Thyroid gland (tissue), 4 donors: Measurements from ENCODE around the gene MAGEA9B. TPM values are rescaled to one million over a fixed set of nuclear protein-coding genes. Genes with fewer than 3 reads are reported as not detected.

ENCODE experiments used
- DNase-seq, 2 donors: peaks; one replicate each; pipeline ENCODE4 v3.0.0-alpha.2; 2019
- H3K27ac ChIP-seq, 3 donors: fragments of 200-600 bp; sonication (generic); 1 replicate in 2 of 3; 2 replicates in 1 of 3; pipeline ENCODE4 v1.5.1; 2016 to 2019; ENCODE audit warnings: mild to moderate bottlenecking in 1 of 3, moderate library complexity in 1 of 3
- H3K27me3 ChIP-seq: fragments of 200-600 bp; sonication (generic); one replicate; pipeline ENCODE4 v1.5.1; 2019
- H3K36me3 ChIP-seq, 2 donors: fragments of 200-600 bp; sonication (generic); one replicate each; pipeline ENCODE4 v1.5.1; 2016 to 2019
- H3K4me1 ChIP-seq, 2 donors: fragments of 200-600 bp; sonication (generic); one replicate each; pipeline ENCODE4 v1.5.1; 2017 to 2019
- H3K4me3 ChIP-seq, 3 donors: fragments of 200-600 bp; sonication (generic); replicated peaks in 1 of 3; 1 replicate in 2 of 3; 2 replicates in 1 of 3; pipeline ENCODE4 v1.5.1; 2016; ENCODE audit warnings: mild to moderate bottlenecking in 1 of 3
- H3K9me3 ChIP-seq: fragments of 200-600 bp; sonication (generic); one replicate; pipeline ENCODE4 v1.5.1; 2017
- POLR2A ChIP-seq, 2 donors: fragments of 450-650 bp; IDR thresholded peaks; one replicate each; pipeline ENCODE4 v1.6.1; 2017; ENCODE audit warnings: antibody characterized with exemption in 2 of 2, mild to moderate bottlenecking in 2 of 2, moderate library complexity in 1 of 2
- WGBS, 2 donors: methylation state at CpG; one replicate each; pipeline ENCODE4 v1.1.5; 2017; 5-methylcytosine and 5-hydroxymethylcytosine counted together
- intact Hi-C: fragments of 100-400 bp; cut with DNase I; formaldehyde crosslinking; loops from one replicate; pipeline ENCODE4 v1.15.1; 2023
- total RNA-seq, 4 donors: library from RNA; depleted of rRNA; stranded (reverse); fragments of >200 nt; gene quantifications; one replicate each; pipeline ENCODE4 v1.2.3, GENCODE V29; 2016
- TF ChIP-seq, protein P1 (sequence below), 6 experiments: fragments of 200-600 bp in 3 of 6; fragments of 450-650 bp in 3 of 6; sonication (generic) in 3 of 6; IDR thresholded peaks; one replicate each; pipeline ENCODE4 v1.5.1; 2016 to 2019; ENCODE audit warnings: antibody characterized with exemption in 6 of 6, mild to moderate bottlenecking in 2 of 6, inconsistent platforms in 1 of 6, moderate library complexity in 1 of 6

The MAGEA9B gene
- total RNA-seq, 4 donors from 2014 or later: not detected

DNA sequence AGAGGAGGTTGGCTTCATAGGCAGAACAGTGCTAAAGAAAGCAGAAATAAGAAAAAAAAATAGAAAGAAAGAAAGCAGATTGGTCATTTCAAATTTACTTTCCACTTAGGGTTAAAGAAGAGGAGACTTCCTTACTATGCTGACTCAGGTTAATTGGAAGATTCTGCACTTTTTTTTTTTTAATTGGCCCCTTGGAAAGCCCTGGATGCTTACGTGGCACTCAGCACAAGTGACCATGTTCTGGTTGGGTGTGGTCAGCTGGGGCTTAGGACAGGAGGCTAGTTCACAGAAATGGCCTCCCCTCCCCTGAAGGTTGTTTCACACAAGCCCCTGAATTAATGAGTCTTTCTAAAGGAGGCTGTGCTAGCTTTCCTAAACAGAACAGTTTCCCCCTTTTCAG, 14.5 kb downstream of the MAGEA9B start:
- Histone ChIP-seq H3K4me1 (peaks cover 0 to 3% of the 10 kb centered on the region in 2 donors), H3K4me3 (no peak overlapping the region), H3K27me3 (no peaks in the 10 kb centered on the region), H3K27ac (no peak overlapping the region), H3K36me3 (no peaks in the 10 kb centered on the region), H3K9me3 (no peaks in the 10 kb centered on the region)
- intact Hi-C loops: no loop called here
- TF ChIP-seq POLR2A (IDR thresholded peaks at IDR 0.05): no peak
- TF ChIP-seq, protein P1, sequence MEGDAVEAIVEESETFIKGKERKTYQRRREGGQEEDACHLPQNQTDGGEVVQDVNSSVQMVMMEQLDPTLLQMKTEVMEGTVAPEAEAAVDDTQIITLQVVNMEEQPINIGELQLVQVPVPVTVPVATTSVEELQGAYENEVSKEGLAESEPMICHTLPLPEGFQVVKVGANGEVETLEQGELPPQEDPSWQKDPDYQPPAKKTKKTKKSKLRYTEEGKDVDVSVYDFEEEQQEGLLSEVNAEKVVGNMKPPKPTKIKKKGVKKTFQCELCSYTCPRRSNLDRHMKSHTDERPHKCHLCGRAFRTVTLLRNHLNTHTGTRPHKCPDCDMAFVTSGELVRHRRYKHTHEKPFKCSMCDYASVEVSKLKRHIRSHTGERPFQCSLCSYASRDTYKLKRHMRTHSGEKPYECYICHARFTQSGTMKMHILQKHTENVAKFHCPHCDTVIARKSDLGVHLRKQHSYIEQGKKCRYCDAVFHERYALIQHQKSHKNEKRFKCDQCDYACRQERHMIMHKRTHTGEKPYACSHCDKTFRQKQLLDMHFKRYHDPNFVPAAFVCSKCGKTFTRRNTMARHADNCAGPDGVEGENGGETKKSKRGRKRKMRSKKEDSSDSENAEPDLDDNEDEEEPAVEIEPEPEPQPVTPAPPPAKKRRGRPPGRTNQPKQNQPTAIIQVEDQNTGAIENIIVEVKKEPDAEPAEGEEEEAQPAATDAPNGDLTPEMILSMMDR (IDR thresholded peaks at IDR 0.05): no peak
- no peak for DNase-seq
- WGBS, 2 donors: 20 to 40% methylated on average over 1 of the region's 1 CpG

DNA sequence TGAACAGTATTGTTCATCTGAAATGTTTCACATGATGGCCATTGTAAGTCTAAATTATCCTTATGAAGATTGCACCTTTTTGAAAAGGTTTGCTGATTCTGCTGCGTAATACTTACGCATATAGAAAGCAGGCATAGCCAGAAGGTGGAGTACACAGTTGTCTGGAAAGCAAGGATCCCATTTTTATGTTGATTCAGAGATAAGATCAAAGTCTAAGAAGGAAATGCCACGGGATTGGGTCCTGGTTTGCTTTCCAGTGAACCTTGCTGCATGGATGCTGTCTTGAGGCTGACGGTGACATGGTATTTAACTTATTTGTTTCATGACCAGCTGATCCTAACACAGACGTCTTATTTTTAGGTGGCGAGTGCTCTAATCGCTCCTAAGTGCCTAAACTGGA, 15.5 kb downstream of the MAGEA9B start:
- DNase-seq: no peak
- TF ChIP-seq POLR2A (IDR thresholded peaks at IDR 0.05): no peak
- TF ChIP-seq, protein P1 (IDR thresholded peaks at IDR 0.05): no peak
- H3K27ac ChIP-seq: no peak overlapping the region
- intact Hi-C loops: no loop called here
- no peaks in the 10 kb centered on the region for H3K36me3 ChIP-seq
- WGBS, 2 donors: 82 to 86% methylated on average over 7 of the region's 7 CpGs
- no peaks in the 10 kb centered on the region for H3K27me3 ChIP-seq
- H3K4me3 ChIP-seq: no peak overlapping the region
- no peaks in the 10 kb centered on the region for H3K9me3 ChIP-seq
- H3K4me1 ChIP-seq: peaks cover 0 to 3% of the 10 kb centered on the region in 2 donors

DNA sequence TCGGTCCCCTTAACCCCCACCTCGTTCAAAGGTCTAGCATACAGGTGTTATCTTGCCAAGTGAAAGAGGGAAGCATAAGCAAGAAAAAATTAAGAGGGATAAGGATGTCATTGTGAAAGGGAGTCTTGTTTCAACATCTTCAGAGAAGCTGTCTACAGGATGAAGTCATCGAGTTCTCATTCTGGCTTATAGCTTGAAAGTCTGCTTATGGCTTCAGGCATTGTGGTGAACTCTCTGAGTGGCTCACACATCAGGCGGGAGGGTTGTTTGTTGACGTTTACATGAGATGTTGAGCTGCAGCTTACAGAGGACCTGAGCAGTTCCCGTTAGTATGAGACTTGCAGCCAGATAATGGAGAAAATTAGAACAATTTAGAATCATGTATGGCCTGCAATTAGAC, 16.6 kb downstream of the MAGEA9B start:
- H3K4me3 ChIP-seq: no peak overlapping the region
- H3K27ac ChIP-seq: no peak overlapping the region
- intact Hi-C loops: no loop called here
- no peaks in the 10 kb centered on the region for H3K27me3 ChIP-seq
- peaks cover 0 to 3% of the 10 kb centered on the region in 2 donors for H3K4me1 ChIP-seq
- H3K36me3 ChIP-seq: no peaks in the 10 kb centered on the region
- no peak for TF ChIP-seq POLR2A (IDR thresholded peaks at IDR 0.05)
- TF ChIP-seq, protein P1 (IDR thresholded peaks at IDR 0.05): no peak
- H3K9me3 ChIP-seq: no peaks in the 10 kb centered on the region
- 72 to 75% methylated on average over 4 to 6 of the region's 6 CpGs for WGBS, 2 donors
- DNase-seq: no peak

DNA sequence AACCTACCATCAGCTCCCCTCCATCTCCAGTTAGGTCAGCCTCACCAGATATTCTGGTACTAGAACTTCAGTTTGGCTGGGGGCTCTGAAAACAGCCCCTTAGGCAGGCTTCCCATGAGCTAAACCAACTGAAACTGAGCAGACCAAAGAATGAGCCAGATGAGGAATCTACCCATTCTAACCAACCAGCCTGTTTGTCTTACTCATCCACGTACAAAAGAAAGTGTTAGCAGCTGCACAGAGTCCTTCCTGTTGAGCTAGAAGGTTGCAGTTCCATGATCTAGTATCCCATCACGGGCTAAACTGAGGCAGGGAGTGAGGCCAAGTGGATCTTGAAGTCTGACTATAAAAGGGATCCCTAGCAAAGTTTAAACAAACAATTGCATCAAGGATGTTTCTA, 17.5 kb downstream of the MAGEA9B start:
- WGBS, 2 donors: 67 to 83% methylated on average over 1 to 2 of the region's 2 CpGs
- Histone ChIP-seq H3K4me3 (no peak overlapping the region), H3K27me3 (no peaks in the 10 kb centered on the region), H3K4me1 (peaks cover 0 to 3% of the 10 kb centered on the region in 2 donors), H3K36me3 (no peaks in the 10 kb centered on the region), H3K9me3 (no peaks in the 10 kb centered on the region), H3K27ac (no peak overlapping the region)
- intact Hi-C loops: no loop called here
- DNase-seq: no peak
- TF ChIP-seq, protein P1 (IDR thresholded peaks at IDR 0.05): no peak
- no peak for TF ChIP-seq POLR2A (IDR thresholded peaks at IDR 0.05)

DNA sequence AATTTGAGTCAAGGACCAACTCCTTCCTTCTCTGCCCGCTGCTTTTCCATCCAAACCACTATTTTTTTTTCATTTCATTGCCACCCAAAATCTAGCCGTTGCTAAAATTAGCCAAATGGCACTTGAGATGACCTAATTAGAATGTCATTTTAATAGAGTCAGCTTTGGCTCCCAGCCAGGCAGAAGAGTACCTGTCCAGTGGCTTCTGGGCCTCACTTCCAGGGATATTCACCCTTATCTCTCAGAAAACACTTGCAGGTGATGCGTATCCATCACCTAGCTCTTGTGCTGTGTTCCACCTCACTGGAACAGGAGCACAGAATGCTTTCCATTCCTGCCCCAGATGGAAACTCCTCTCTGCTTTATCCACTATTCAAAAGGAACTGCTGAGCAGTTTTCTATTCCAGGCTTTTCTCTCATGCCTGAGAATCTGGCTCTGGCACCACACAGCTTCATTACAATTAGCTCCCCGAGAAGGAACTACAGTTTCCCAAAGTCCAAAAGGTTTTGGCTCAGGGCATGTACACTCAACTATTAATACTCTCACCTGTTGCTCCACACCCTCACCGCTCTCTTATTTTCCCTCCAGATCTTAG, 18.5 kb downstream of the MAGEA9B start:
- Histone ChIP-seq H3K9me3 (no peaks in the 10 kb centered on the region), H3K4me1 (peaks cover 0 to 3% of the 10 kb centered on the region in 2 donors), H3K36me3 (no peaks in the 10 kb centered on the region), H3K4me3 (no peak overlapping the region), H3K27ac (peak overlapping the region in 2 of 3 donors; percentile 21 to 29), H3K27me3 (no peaks in the 10 kb centered on the region)
- WGBS, 2 donors: 45 to 53% methylated on average over 5 of the region's 5 CpGs
- DNase-seq: peak; percentile 59 to 60
- no peak for TF ChIP-seq POLR2A (IDR thresholded peaks at IDR 0.05)
- TF ChIP-seq, protein P1 (IDR thresholded peaks at IDR 0.05): no peak
- intact Hi-C loops: no loop called here
